AG08395 (cell line): ENCODE results near the gene CCDC157.

Source experiments
- DNase-seq: peaks from one replicate; pipeline ENCODE4 v3.0.0; 2012; ENCODE audit warnings: mixed read lengths, low spot score

The CCDC157 gene

GRCh38 chr22:30354644-30355043 lies 2.2 kb upstream of the CCDC157 start:
- no peak for DNase-seq

GRCh38 chr22:30357236-30357570 lies 396 bp downstream of the CCDC157 start:
- DNase-seq, result no peak

GRCh38 chr22:30357650-30358215 lies 926 bp downstream of the CCDC157 start:
- DNase-seq, result no peak

GRCh38 chr22:30358541-30358940 lies 1.7 kb downstream of the CCDC157 start:
- no peak for DNase-seq

GRCh38 chr22:30361916-30362650 lies 5.3 kb downstream of the CCDC157 start:
- no peak for DNase-seq

GRCh38 chr22:30362651-30363281 lies 6.0 kb downstream of the CCDC157 start:
- no peak for DNase-seq

GRCh38 chr22:30365891-30366290 lies 9.1 kb downstream of the CCDC157 start:
- no peak for DNase-seq

GRCh38 chr22:30368420-30368819 lies 11.6 kb downstream of the CCDC157 start:
- no peak for DNase-seq

GRCh38 chr22:30370641-30371230 lies 13.9 kb downstream of the CCDC157 start:
- no peak for DNase-seq

- no peak for DNase-seq
Measured at GRCh38 chr22:30371321-30371720, 14.5 kb downstream of the CCDC157 start.

- DNase-seq, result no peak
Measured at GRCh38 chr22:30371981-30372380, 15.2 kb downstream of the CCDC157 start.

GRCh38 chr22:30372915-30373314 lies 16.1 kb downstream of the CCDC157 start:
- no peak for DNase-seq

- no peak for DNase-seq
Measured at GRCh38 chr22:30373331-30374325, 16.8 kb downstream of the CCDC157 start.

- DNase-seq, result no peak
Measured at GRCh38 chr22:30375312-30375849, 18.6 kb downstream of the CCDC157 start.

GRCh38 chr22:30380011-30380410 lies 23.2 kb downstream of the CCDC157 start:
- no peak for DNase-seq

GRCh38 chr22:30381264-30381663 lies 24.5 kb downstream of the CCDC157 start:
- no peak for DNase-seq

- DNase-seq, result no peak
Measured at GRCh38 chr22:30382340-30382739, 25.5 kb downstream of the CCDC157 start.

GRCh38 chr22:30383061-30383460 lies 26.3 kb downstream of the CCDC157 start:
- no peak for DNase-seq

- DNase-seq, result no peak
Measured at GRCh38 chr22:30385942-30386341, 29.1 kb downstream of the CCDC157 start.

- no peak for DNase-seq
Measured at GRCh38 chr22:30386608-30386959, 29.8 kb downstream of the CCDC157 start.

- peak; percentile 95 for DNase-seq
Measured at GRCh38 chr22:30386960-30387827, 30.4 kb downstream of the CCDC157 start, which contains the start of gene RNF215. TSS of gene RNF215 (minus strand) at chr22:30387411. CDS start at chr22:30387313, 98 bp downstream.
